Activated CD8-positive, alpha-beta memory T cell treated with anti-CD3 and anti-CD28 coated beads, Interleukin-2, amount 50 U/mL, for 24 hours (primary cell): ENCODE results near the gene TMEM80.
A peak's percentile ranks its signal among the peaks of the same experiment; 100 is the strongest.
"Not testable (repeated sequence)": the region's sequence is repeated elsewhere in the genome, so short reads cannot be mapped to it uniquely, and the experiment has no call there.

Experiments
- DNase-seq: peaks from one replicate; pipeline ENCODE4 v3.0.0-alpha.2; 2020; ENCODE audit errors: extremely low read depth

TMEM80 gene

GRCh38 chr11:695538-696248 lies at the start of gene TMEM80:
Gene TMEM80 (plus strand): TSS chr11:695816. CDS start chr11:695828, 12 bp downstream.
- DNase-seq, result peak; percentile 94

GRCh38 chr11:646214-646613 lies 49.4 kb upstream of the TMEM80 start:
- DNase-seq, result no peak

- not testable (repeated sequence) for DNase-seq
These were observed 47.9 kb upstream of the TMEM80 start for GRCh38 chr11:647672-648158.

- DNase-seq, result no peak
These were observed 45.1 kb upstream of the TMEM80 start for GRCh38 chr11:650482-650881.

- DNase-seq, result not testable (repeated sequence)
These were observed 42.5 kb upstream of the TMEM80 start for GRCh38 chr11:653136-653535.

- no peak for DNase-seq
These were observed 41.8 kb upstream of the TMEM80 start for GRCh38 chr11:653837-654236.

- not testable (repeated sequence) for DNase-seq
These were observed 41.2 kb upstream of the TMEM80 start for GRCh38 chr11:654444-654843.

- DNase-seq, result no peak
These were observed 40.4 kb upstream of the TMEM80 start for GRCh38 chr11:655036-655726.

GRCh38 chr11:656426-656825 lies 39.2 kb upstream of the TMEM80 start:
- DNase-seq, result no peak

GRCh38 chr11:656866-657265 lies 38.8 kb upstream of the TMEM80 start:
- DNase-seq, result no peak

- no peak for DNase-seq
These were observed 37.9 kb upstream of the TMEM80 start for GRCh38 chr11:657691-658126.

- DNase-seq, result no peak
These were observed 36.0 kb upstream of the TMEM80 start for GRCh38 chr11:659532-660085.

GRCh38 chr11:660281-660680 lies 35.3 kb upstream of the TMEM80 start:
- no peak for DNase-seq

GRCh38 chr11:660681-661444 lies 34.8 kb upstream of the TMEM80 start:
- no peak for DNase-seq

GRCh38 chr11:662689-663274 lies 32.8 kb upstream of the TMEM80 start:
- DNase-seq, result no peak

GRCh38 chr11:665062-665703 lies 30.4 kb upstream of the TMEM80 start:
- DNase-seq, result no peak

GRCh38 chr11:665704-666281 lies 29.8 kb upstream of the TMEM80 start:
- no peak for DNase-seq

- DNase-seq, result no peak
These were observed 21.8 kb upstream of the TMEM80 start for GRCh38 chr11:673866-674265.

- no peak for DNase-seq
These were observed 21.2 kb upstream of the TMEM80 start for GRCh38 chr11:674406-674805.

GRCh38 chr11:678297-678696 lies 17.3 kb upstream of the TMEM80 start:
- no peak for DNase-seq
